H4 (cell line): ENCODE results near the gene RSBN1L. TPM values are rescaled to one million over a fixed set of nuclear protein-coding genes. Genes with fewer than 3 reads are reported as not detected.

Experiments used
- DNase-seq: peaks from one replicate; pipeline ENCODE4 v3.0.0-alpha.2; 2015; ENCODE audit warnings: low spot score
- total RNA-seq: library from RNA; depleted of rRNA; stranded (reverse); fragments of >200 nt; shearing (Covaris generic); gene quantifications from 2 replicates; pipeline ENCODE4 v1.2.3, GENCODE V29; 2014

Gene RSBN1L
- total RNA-seq, 1 experiment from 2014 or later = 25.6 TPM

DNA sequence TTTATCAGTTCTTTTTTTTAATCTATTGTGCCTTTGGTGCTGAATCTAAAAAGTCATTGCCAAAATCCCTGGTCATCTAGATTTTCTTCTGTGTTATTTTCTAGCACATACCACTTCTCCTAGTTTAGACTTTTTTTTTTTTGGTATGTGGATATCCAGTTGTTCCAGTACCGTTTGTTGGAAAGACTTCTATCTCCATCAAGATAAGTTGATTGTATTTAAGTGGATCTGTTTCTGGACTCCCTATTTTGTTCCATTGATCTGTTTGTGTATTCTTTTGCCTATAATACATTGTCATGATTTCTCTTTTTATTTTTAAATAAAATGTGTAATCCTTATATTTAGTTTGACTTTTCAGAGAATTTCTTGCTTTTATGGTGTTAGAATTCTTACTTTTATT, 35.5 kb downstream of the RSBN1L start:
- DNase-seq = no peak

DNA sequence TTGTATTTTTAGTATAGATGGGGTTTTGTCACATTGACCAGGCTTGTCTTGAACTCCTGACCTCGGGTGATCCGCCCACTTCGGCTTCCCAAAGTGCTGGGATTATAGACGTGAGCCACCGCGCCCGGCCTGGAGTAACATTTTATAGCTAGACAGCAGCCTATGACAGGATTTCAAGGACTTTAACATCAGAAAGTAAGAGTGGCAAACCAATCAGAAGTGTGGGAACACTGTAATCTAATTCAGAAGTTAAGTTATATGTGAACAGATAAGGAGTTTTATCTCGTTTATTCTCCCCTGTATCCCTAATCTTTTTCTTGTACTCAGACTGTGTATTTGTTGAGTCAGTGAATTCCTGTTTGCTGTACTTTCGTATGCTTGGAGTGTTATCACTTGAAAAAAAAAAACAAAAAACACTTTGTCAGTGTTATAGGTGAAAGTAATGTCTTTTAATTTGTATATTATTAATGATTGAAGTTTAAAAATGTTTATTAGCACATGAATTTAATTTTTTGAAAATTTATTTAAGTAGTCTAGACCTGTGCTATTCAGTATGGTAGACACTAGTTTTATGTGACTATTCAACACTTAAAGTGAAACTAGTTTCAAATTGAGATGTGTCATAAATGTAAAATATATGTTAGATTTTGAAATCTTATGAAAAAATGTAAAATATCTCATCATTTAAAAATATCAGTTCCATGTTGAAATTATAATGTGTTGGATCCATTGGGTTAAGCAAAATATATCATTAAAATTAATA, 38.6 kb downstream of the RSBN1L start:
- DNase-seq = no peak

DNA sequence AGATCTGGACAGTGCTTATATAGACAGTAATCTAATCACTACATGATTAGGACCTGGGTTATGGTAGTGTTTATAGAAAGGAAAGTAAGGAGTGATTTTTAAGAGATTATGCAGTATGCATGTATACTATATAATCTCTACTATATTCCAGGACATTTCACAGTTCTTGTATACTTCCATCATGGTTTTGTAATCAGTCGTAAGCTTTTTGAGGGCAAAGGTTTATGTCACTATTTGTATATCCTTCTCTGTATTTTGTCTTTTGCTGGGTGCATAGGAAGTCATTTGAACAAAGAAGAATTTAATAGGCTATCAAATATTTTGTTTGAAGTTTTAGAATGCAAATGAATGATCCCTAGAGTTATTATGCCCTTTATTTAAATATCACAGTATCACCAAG, 39.2 kb downstream of the RSBN1L start:
- no peak for DNase-seq

DNA sequence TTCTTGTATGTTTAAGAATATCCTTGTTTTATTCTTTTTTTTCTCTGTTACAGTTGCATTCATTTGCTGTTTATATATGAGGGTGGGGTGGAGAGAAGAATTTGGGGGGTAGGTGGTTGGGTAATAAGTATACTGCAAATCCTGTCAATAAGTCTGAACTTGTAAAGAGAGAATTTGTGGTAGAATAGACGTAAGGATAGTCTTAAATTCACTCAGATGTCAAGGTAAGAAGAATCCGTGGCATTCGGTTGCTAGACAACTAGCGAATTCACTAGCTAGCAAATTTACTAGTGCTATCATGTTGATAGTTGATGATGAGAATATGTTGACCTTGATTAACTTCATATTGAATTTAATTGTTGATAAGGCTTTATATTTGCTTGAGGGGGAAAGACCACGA, 40.7 kb downstream of the RSBN1L start:
- no peak for DNase-seq

DNA sequence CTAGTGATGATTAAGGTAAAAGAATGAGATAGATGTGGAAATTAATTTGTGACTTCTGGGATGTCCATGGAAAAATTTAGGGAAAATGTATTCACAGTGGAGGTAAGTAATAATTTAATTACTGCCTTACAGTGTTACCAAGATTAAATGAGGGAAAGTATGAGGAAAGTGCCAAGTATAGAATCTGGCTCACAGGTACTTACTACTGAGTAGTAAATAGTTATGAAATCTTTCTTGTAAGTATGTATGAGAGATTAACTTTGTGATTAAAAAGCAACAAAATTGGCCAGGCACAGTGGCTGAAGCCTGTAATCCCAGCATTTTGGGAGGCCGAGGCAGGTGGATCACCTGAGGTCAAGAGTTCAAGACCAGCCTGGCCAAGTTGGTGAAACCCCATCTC, 42.1 kb downstream of the RSBN1L start:
- DNase-seq = no peak

DNA sequence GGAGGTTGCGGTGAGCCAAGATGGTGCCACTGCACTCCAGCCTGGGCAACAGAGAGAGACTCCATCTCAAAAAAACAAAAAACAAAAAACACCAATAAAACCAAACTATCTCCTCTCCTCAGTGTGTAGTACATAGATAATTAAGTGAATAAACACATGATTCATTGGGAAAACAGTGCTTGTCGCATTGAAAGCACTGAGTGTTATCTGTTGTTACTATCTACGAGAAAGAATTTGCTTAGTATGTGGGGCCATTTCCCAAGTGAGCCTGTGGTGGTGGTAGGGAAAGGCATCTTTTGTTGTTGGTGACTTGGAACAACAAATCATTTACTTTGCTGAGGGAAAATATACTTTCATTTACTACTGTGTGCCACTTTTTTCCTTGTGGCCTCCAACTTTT, 42.6 kb downstream of the RSBN1L start:
- DNase-seq = peak; percentile 48

DNA sequence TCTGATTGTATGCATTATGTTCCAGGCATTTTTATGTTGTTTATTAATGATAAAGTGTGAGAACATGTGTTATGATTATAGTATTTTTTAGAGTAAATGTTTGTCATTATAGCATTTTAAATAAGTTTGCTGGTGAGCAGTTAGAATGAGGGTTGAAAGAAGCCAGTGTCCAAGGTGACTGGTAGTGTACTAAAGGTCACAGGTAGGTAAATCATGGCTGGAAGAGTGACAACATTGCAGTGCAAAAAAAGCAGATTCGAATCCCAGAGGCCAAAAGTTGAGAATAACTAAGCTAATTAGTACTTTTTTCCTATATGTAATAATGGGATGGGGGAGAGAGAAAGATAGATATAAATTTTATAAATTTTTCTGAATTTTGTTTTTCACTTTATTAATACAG, 44.0 kb downstream of the RSBN1L start:
- DNase-seq = no peak

DNA sequence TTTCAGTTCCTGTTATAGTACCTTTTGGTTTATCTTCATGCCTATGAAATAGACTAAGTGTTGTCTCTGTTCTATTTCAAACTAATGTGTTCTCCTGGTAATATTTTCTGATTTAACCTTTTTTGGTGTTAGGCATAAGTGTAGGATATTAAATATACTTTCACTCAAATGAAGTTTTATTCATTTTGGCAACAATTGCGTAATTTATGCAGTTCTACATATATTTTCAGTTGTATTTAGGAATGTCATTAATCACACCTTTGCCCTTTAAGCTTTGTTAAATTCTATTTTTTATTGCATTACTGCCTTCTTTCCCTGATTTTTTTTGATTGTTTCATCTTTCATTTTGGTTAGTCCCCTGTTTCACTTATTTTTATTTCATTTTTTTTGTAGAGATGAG, 47.3 kb downstream of the RSBN1L start:
- no peak for DNase-seq

DNA sequence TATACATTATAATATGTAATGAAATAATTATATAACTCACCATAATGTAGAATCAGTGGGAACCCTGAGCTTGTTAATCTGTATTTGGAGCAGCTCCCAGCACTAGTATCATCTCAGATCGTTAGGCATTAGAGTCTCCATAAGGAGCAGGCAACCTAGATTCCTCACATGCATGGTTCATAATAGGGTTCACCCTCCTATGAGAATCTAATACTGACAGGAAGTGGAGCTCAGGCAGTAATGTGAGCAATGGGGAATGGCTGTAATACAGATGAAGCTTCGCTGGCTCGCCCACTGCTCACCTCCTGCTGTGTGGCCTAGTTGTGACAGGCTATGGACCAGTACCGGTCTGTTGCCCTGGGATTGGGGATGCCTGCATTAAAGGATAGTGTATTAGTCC, 49.5 kb downstream of the RSBN1L start:
- no peak for DNase-seq

DNA sequence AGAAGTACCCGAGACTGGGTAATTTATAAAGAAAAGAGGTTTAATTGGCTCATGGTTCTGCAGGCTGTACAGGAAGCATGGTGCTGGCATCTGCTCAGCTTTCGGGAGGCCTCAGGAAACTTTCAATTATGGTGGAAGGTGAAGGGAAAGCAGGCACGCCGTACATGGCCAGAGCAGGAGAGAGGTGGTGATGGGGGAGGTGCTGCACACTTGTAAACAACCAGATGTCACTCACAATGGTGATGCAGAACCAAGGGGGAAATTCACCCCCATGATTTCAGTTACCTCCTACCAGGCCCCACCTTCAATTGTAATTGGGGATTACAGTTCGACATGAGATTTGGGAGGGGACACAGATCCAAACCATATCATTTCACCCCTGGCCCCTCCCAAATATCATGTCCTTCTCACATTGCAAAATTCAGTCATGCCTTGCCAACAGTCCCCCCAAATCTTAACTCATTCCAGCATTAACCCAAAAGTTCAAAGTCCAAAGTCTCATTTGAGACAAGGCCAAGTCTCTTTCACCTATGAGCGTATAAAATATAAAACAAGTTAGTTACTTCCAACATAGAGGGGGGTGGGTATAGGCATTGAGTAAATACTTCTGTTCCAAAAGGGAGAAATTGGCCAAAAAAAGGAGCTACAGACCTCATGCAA, 50.0 kb downstream of the RSBN1L start:
- DNase-seq = no peak

DNA sequence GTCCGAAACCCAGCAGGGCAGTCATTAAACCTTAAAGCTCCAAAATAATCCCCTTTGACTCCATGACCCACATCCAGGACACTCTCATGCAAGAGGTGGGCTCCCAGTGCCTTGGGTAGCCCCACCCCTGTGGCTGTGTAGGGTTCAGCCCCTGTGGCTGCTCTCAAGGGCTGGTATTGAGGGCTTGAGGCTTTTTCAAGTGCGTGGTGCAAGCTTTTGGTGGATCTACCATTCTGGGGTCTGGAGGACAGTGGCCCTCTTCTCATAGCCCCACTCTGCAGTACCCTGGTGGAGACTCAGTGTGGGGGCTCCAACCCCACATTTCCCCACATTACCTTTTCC, 50.5 kb downstream of the RSBN1L start:
- no peak for DNase-seq

DNA sequence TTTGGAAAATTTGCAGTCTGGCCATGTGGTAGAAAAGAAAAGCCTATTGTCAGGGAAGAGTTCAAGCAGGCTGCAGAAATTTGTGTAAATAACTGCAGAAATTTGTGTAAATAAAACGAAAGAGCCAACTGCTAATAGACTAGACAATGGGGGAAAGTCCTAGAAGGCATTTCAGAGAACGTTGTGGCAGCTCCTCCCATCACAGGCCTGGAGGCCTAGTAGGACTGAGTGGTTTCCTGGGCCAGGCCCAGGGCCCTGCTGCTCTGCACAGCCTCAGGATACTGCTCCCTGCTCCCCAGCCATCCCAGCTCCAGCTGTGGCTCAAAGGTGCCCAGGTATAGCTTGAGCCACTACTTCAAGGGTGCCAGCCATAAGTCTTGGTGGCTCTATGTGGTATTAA, 50.9 kb downstream of the RSBN1L start:
- no peak for DNase-seq

DNA sequence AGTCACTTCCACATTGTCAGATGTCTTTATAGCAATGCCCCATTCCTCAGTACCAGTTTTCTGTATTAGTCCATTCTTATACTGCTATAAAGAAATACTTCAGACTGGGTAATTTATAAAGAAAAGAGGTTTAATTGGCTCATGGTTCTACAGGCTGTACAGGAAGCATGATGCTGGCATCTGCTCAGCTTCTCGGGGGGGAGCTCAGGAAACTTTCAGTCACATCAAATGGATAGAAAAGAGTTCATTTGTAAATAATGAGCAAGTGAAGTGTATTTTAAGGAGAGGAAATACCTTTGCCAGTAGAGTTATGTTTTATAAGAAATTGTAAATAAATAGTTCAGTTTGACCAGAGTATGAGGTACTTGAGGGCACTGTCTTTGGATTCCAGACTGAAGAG, 51.5 kb downstream of the RSBN1L start:
- no peak for DNase-seq

DNA sequence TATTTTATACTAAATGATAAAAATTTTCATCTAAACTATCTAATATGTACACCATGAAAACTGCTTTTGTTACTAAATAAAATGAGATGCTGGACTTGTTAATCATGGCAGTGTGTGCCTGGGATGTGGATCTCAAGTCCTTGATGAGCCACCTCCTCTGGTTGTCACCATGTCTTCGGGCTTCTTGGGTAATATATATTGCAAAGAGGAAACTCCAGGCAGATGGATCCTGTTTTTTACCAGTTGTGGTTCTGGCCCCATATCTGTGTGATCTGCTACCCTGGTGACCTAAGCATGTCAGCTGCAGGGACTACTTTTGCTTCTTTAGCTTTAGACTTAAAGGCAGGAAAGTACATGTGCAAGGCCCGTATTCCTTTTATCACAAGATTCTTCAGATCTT, 55.8 kb downstream of the RSBN1L start:
- DNase-seq = no peak

DNA sequence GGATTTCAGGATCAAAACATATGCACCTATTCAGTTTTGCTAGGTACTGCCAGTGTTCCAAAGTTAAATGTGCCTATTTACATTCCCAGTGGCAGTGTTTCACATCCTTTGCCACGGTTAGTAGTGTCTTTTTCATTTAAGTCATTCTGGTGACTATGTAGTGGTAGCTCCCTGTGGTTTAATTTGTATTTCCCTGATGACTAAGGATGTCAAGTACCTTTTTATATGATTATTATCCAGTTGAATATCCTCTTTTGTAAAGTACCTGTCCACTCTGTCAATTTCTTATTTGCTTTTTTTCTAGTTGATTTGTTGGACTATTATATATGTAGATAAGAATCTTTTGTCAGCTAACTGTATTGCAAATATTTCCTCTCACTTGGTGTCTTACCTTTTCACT, 56.9 kb downstream of the RSBN1L start:
- DNase-seq = no peak

DNA sequence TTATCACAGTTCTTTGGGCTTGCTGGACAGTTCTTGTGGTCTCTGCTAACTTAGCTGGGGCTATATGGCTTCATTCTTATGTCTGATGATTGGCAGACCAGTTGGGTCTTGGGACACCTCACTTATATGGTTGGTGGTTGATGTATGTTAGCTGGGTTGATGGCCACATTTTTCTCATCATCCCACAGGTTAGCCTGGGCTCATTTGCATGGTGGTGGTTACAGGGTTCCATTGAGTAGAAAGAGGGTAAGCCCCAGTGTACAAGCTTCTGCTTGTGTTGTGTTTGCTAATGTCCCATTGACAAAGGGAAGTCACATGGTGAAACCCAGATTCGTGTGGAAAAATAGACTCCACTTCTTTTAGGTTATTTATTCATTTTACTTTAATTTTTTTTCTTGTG, 61.3 kb downstream of the RSBN1L start:
- no peak for DNase-seq

DNA sequence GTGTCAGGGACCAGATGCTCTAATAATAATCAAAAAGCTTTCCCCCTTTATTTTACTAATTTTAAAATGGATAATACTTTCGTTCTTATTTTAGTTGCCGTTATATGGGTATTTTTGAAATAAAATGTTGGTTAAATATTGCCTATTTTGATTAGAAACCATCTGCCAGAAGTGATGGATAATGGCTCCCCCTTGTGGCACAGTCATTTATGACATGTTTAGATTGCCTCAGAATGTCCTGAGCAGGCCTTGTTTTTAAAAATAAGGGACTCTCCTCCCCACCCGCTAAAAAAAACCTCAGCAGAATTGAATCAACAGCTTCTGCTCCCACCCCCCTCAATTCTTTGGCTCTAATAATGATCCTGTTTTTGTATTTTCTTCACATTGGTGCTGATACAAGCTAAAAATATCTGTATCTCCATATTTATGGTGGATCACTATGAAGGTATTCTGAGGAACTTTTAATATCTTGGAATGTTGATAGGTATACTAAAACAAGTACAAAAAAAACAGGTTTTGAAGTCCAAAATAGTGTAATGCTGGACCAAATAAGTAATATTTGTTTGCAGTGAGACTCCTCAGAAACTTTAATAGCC, 63.1 kb downstream of the RSBN1L start:
- DNase-seq = peak; percentile 51

DNA sequence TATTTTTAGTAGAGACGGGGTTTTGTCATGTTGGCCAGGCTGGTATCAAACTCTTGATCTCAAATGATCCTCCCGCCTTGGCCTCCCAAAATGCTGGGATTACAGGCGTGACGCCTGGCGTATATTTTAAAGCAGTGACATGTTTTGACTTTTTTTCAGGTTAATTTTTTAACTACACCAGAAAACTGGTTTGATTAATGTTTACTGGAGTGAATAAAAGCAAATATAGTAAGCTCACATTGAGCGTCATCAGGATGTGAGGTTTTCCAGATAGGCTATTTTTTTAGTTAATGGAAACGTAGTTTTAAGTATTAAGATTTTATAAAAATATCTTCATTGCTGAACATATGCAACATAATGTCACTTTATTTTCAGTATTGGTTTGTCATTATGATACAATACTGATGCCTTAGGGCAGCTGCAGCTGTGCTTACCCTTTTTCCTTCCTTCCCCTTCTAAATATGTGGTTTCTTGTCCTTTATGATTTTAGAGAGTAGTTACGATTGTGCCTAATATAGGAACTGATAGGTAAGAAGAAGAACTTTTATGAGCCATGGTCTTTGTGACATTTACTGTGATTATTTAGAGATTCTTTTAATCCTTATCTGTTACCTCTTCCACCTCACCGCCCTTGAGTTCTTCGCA, 64.7 kb downstream of the RSBN1L start:
- no peak for DNase-seq

DNA sequence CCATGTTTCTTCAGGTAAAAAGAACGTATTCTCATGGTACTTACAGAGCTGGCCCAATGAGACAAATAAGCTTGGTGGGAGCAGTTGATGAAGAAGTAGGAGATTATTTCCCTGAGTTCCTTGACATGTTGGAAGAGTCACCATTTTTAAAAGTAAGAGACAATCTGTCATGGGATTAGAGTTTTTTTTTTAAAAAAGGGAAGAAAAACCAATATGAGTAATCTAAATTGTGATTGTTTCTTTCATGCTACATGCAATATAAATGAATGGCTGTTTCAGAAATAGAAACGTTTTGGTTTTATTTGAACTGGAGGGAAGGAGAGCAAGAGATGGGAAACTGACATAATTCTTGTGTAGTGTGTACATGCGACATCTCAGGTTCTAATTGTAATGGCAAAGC, 69.2 kb downstream of the RSBN1L start:
- no peak for DNase-seq

DNA sequence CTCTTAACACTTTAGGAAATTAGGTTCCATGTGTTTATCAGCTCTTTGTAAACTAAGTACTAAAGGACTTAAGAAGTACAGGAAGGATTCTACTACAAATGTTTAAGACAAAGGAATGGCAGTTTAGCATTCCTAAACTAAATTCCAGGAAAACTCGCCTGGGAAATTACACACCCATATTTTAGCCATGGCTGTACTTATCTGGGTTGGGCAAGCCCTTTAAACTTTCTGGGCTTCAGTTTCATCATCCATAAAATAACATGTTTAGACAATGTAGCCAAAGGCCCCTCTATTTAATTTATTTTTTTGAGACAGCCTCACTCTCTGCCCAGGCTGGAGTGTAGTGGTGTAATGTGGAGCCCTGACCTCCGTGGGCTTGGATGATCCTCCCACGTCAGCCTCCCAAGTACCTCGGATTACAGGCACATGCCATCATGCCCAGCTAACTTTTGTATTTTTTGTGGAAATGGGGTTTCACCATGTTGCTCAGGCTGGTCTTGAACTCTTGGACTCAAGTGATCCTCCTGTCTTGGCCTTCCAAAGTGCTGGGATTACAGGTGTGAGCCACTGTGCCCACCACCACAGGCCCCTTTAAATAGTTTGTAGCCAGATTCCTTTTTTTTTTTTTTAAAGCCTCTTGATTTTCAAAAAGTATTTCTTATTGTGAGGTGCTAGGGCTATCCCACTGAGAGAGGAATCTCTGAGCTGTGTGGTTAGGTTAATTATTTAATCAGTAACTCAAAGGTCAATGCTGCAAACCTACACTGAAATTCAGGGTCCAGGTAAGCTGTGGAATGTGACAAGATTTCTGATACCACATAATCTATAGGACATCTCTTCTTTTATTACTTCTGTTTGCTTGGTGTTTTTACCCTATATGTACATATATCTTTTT, 69.9 kb downstream of the RSBN1L start:
- no peak for DNase-seq

DNA sequence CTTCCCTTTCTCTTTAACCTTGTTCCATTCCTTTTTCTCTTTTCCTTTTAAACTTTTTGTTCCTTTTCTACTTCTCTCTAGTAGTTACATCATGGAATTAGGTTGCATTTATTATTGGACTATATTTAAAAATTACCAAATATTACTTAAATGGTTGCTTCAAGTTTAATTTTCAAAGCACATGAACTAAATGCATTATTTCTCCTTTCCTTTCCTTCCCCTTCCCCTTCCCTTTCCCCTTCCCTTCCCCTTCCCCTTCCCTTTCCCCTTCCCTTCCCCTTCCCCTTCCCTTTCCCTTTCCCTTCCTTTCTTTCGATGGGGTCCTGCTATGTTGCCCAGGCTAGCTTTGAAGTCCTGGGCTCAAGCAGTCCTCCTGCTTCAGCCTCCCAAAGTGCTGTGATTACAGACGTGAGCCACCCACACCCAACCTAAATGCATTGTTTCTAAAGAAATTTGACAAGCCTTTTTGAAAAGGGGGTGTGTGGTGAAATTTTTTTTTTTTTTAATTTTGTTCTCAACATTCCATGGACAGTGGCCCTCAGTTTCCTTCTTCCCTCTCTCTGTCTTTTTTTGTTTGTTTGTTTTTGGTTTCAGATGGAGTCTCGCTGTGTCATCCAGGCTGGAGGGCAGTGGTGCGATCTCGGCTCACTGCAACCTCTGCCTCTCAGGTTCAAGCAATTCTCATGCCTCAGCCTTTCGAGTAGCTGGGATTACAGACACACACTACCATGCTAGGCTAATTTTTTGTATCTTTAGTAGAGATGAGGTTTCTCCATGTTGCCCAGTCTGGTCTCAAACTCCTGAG, 70.7 kb downstream of the RSBN1L start:
- DNase-seq = no peak
